HCT116 (cell line): ENCODE results near the gene USP17L24.
"Not testable (repeated sequence)": the region's sequence is repeated elsewhere in the genome, so short reads cannot be mapped to it uniquely, and the experiment has no call there.

Experiments
- CBX3 ChIP-seq: IDR thresholded peaks from 2 replicates; pipeline ENCODE4 v1.6.1; 2012; ENCODE audit warnings: low read depth
- CEBPB ChIP-seq: IDR thresholded peaks from 2 replicates; pipeline ENCODE4 v1.6.1; 2012; ENCODE audit warnings: low read depth
- CTCF ChIP-seq, 3 experiments: fragments of 200-600 bp in 1 of 3; sonication (generic) in 1 of 3; IDR thresholded peaks in 2 of 3; conservative IDR thresholded peaks in 1 of 3; 2 replicates each; pipeline ENCODE4 v1.5.1; 2012 to 2017; ENCODE audit warnings: low read depth in 2 of 3, low read length in 2 of 3, antibody characterized with exemption in 1 of 3, borderline replicate concordance in 1 of 3, control low read depth in 1 of 3, mild to moderate bottlenecking in 1 of 3, mixed read lengths in 1 of 3, mixed run types in 1 of 3, moderate library complexity in 1 of 3; ENCODE audit not compliant: insufficient read depth in 1 of 3
- EGR1 ChIP-seq: IDR thresholded peaks from 2 replicates; pipeline ENCODE4 v1.6.1; 2012; ENCODE audit warnings: low read depth
- EZH2 ChIP-seq: fragments of 200-600 bp; sonication (generic); IDR thresholded peaks from 2 replicates; pipeline ENCODE4 v1.6.1; 2017; ENCODE audit warnings: antibody characterized with exemption, mixed run types
- EZH2phosphoT487 ChIP-seq: fragments of 200-600 bp; IDR thresholded peaks from 2 replicates; pipeline ENCODE4 v1.6.1; 2018; ENCODE audit warnings: antibody characterized with exemption, borderline replicate concordance
- FOSL1 ChIP-seq: IDR thresholded peaks from 2 replicates; pipeline ENCODE4 v1.6.1; 2012; ENCODE audit warnings: low read depth
- POLR2A ChIP-seq: IDR thresholded peaks from 2 replicates; pipeline ENCODE4 v1.7.0; 2011; ENCODE audit warnings: borderline replicate concordance; ENCODE audit not compliant: insufficient read depth, insufficient read length; ENCODE audit errors: extremely low read depth
- REST ChIP-seq: IDR thresholded peaks from 2 replicates; pipeline ENCODE4 v1.6.1; 2012; ENCODE audit warnings: low read depth
- SP1 ChIP-seq: IDR thresholded peaks from 2 replicates; pipeline ENCODE4 v1.6.1; 2012; ENCODE audit warnings: low read depth
- SRF ChIP-seq: IDR thresholded peaks from 2 replicates; pipeline ENCODE4 v1.6.1; 2012; ENCODE audit warnings: low read depth
- TCF7L2 ChIP-seq: IDR thresholded peaks from 2 replicates; pipeline ENCODE4 v1.7.0; 2011; ENCODE audit warnings: borderline replicate concordance, inconsistent platforms; ENCODE audit not compliant: insufficient read depth, insufficient read length; ENCODE audit errors: extremely low read depth
- YY1 ChIP-seq: IDR thresholded peaks from 2 replicates; pipeline ENCODE4 v1.6.1; 2011; ENCODE audit warnings: low read length, low read depth, moderate library complexity, mild to moderate bottlenecking; ENCODE audit not compliant: insufficient replicate concordance; ENCODE audit errors: extremely low read depth
- ZNF274 ChIP-seq: fragments of 200-500 bp; sonication (Bioruptor generic); IDR thresholded peaks from 2 replicates; pipeline ENCODE4 v1.6.1; 2014; ENCODE audit warnings: mild to moderate bottlenecking, low read depth, low read length, inconsistent platforms

- TF ChIP-seq POLR2A; CTCF (IDR thresholded peaks at IDR 0.05 in 2 of 3, conservative IDR thresholded peaks at IDR 0.05 in 1 of 3; ENCODE audit: borderline replicate concordance in 1 of 3, insufficient read depth in 1 of 3, low read depth in 2 of 3, low read length in 2 of 3); YY1; CEBPB; EGR1; FOSL1; TCF7L2; ZNF274; EZH2; CBX3; EZH2phosphoT487; SRF; REST; SP1: not testable (repeated sequence)
Measured at GRCh38 chr4:9334358-9334757, 9.4 kb downstream of the USP17L24 start, which contains the start of gene USP17L26.
